Measurements from ENCODE around the gene ICAM3. TPM values are rescaled to one million over a fixed set of nuclear protein-coding genes. Genes with fewer than 3 reads are reported as not detected.

ICAM3 gene
- total RNA-seq, 1 donor = 3.6 TPM

- H3K4me1 ChIP-seq (ENCODE audit: insufficient read depth, low read length) = peaks cover 15% of the 10 kb centered on the region
- DNase-seq (ENCODE audit: insufficient read length, low spot score, missing footprints) = peak; percentile 74
- no peaks in the 10 kb centered on the region for H3K36me3 ChIP-seq (ENCODE audit: insufficient read depth, low read length)
- peak overlapping the region; percentile 77 for H3K4me2 ChIP-seq (ENCODE audit: insufficient read depth, low read length)
- no peak overlapping the region for H3K27ac ChIP-seq (ENCODE audit: low read depth, low read length)
- peaks cover 5% of the 10 kb centered on the region for H4K20me1 ChIP-seq (ENCODE audit: insufficient read depth, low read length)
- TF ChIP-seq, protein P1, sequence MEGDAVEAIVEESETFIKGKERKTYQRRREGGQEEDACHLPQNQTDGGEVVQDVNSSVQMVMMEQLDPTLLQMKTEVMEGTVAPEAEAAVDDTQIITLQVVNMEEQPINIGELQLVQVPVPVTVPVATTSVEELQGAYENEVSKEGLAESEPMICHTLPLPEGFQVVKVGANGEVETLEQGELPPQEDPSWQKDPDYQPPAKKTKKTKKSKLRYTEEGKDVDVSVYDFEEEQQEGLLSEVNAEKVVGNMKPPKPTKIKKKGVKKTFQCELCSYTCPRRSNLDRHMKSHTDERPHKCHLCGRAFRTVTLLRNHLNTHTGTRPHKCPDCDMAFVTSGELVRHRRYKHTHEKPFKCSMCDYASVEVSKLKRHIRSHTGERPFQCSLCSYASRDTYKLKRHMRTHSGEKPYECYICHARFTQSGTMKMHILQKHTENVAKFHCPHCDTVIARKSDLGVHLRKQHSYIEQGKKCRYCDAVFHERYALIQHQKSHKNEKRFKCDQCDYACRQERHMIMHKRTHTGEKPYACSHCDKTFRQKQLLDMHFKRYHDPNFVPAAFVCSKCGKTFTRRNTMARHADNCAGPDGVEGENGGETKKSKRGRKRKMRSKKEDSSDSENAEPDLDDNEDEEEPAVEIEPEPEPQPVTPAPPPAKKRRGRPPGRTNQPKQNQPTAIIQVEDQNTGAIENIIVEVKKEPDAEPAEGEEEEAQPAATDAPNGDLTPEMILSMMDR (IDR thresholded peaks at IDR 0.05; ENCODE audit: extremely low read depth, low read depth, low read length) = no peak
- no peaks in the 10 kb centered on the region for H3K79me2 ChIP-seq (ENCODE audit: insufficient read depth, low read length)
- H3K4me3 ChIP-seq (ENCODE audit: insufficient read depth, low read length) = peak overlapping the region; percentile 59
- H3K9me3 ChIP-seq (ENCODE audit: low read depth, low read length) = no peaks in the 10 kb centered on the region
- no peak overlapping the region for H2AFZ ChIP-seq (ENCODE audit: low read length)
- peaks cover 88% of the 10 kb centered on the region for H3K27me3 ChIP-seq (ENCODE audit: insufficient read depth, low read length)
These were observed 46.4 kb downstream of the ICAM3 start for GRCh38 chr19:10292789-10293636.

DNA sequence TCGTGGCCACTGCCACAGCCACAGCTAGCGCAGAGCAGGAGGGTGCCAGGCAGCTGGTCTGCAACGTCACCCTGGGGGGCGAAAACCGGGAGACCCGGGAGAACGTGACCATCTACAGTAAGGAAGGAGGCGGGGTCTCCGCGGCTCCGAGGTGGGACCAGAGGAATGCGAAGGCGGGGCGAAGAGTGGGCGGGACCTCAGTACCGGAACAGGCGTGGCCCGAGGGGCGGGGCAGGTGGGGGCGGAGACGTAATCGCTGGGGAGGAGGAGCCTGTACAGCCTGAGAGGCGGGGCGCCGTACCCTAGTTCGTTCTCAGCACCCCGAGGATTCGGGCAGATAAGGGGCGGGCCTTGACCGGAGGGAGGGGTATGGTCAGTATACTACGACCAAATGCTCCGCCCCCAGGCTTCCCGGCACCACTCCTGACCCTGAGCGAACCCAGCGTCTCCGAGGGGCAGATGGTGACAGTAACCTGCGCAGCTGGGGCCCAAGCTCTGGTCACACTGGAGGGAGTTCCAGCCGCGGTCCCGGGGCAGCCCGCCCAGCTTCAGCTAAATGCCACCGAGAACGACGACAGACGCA, 47.1 kb downstream of the ICAM3 start:
- peak; percentile 90 for DNase-seq (ENCODE audit: insufficient read length, low spot score, missing footprints)
- TF ChIP-seq, protein P1 (IDR thresholded peaks at IDR 0.05; ENCODE audit: extremely low read depth, low read depth, low read length) = no peak
- H3K4me2 ChIP-seq (ENCODE audit: insufficient read depth, low read length) = peak overlapping the region; percentile 77
- peaks cover 15% of the 10 kb centered on the region for H3K4me1 ChIP-seq (ENCODE audit: insufficient read depth, low read length)
- peaks cover 95% of the 10 kb centered on the region for H3K27me3 ChIP-seq (ENCODE audit: insufficient read depth, low read length)
- peaks cover 5% of the 10 kb centered on the region for H4K20me1 ChIP-seq (ENCODE audit: insufficient read depth, low read length)
- no peak overlapping the region for H3K27ac ChIP-seq (ENCODE audit: low read depth, low read length)
- no peaks in the 10 kb centered on the region for H3K79me2 ChIP-seq (ENCODE audit: insufficient read depth, low read length)
- H2AFZ ChIP-seq (ENCODE audit: low read length) = no peak overlapping the region
- H3K4me3 ChIP-seq (ENCODE audit: insufficient read depth, low read length) = peak overlapping the region; percentile 59
- no peaks in the 10 kb centered on the region for H3K9me3 ChIP-seq (ENCODE audit: low read depth, low read length)
- no peaks in the 10 kb centered on the region for H3K36me3 ChIP-seq (ENCODE audit: insufficient read depth, low read length)

DNA sequence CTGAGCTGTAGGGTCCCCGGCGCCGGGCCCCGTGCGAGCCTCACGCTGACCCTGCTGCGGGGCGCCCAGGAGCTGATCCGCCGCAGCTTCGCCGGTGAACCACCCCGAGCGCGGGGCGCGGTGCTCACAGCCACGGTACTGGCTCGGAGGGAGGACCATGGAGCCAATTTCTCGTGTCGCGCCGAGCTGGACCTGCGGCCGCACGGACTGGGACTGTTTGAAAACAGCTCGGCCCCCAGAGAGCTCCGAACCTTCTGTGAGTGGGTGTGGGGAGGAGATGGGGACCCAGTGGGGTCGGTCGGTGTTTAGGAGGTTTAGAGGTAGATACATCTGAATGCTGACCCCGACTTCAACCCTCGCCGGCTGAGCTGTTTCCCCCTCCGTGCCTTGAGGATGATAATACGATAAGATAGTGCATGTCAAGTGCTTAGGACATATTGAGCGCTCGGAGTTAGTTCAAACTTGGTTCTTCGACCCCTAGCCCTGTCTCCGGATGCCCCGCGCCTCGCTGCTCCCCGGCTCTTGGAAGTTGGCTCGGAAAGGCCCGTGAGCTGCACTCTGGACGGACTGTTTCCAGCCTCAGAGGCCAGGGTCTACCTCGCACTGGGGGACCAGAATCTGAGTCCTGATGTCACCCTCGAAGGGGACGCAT, 47.7 kb downstream of the ICAM3 start:
- peak overlapping the region; percentile 59 for H3K4me3 ChIP-seq (ENCODE audit: insufficient read depth, low read length)
- no peaks in the 10 kb centered on the region for H3K9me3 ChIP-seq (ENCODE audit: low read depth, low read length)
- H3K79me2 ChIP-seq (ENCODE audit: insufficient read depth, low read length) = no peaks in the 10 kb centered on the region
- H3K4me2 ChIP-seq (ENCODE audit: insufficient read depth, low read length) = peak overlapping the region; percentile 77
- DNase-seq (ENCODE audit: insufficient read length, low spot score, missing footprints) = peak; percentile 88
- peaks cover 15% of the 10 kb centered on the region for H3K4me1 ChIP-seq (ENCODE audit: insufficient read depth, low read length)
- H3K27me3 ChIP-seq (ENCODE audit: insufficient read depth, low read length) = peaks cover 93% of the 10 kb centered on the region
- TF ChIP-seq, protein P1 (IDR thresholded peaks at IDR 0.05; ENCODE audit: extremely low read depth, low read depth, low read length) = no peak
- H3K27ac ChIP-seq (ENCODE audit: low read depth, low read length) = no peak overlapping the region
- peaks cover 5% of the 10 kb centered on the region for H4K20me1 ChIP-seq (ENCODE audit: insufficient read depth, low read length)
- H3K36me3 ChIP-seq (ENCODE audit: insufficient read depth, low read length) = no peaks in the 10 kb centered on the region
- H2AFZ ChIP-seq (ENCODE audit: low read length) = no peak overlapping the region

All from osteoblast (primary cell).